Astrocyte (in vitro differentiated cells and primary cell): Measurements from ENCODE around the gene AMH.

ENCODE experiments used
- EZH2 ChIP-seq: IDR thresholded peaks from 2 replicates; pipeline ENCODE4 v1.6.1; 2012; ENCODE audit warnings: mild to moderate bottlenecking, low read length, inconsistent platforms; ENCODE audit not compliant: insufficient read depth
- TF ChIP-seq, protein P1 (sequence below): IDR thresholded peaks from 2 replicates; pipeline ENCODE4 v1.5.1; 2011; ENCODE audit warnings: low read depth, mild to moderate bottlenecking, inconsistent platforms, low read length, moderate library complexity; ENCODE audit not compliant: insufficient read depth

DNA sequence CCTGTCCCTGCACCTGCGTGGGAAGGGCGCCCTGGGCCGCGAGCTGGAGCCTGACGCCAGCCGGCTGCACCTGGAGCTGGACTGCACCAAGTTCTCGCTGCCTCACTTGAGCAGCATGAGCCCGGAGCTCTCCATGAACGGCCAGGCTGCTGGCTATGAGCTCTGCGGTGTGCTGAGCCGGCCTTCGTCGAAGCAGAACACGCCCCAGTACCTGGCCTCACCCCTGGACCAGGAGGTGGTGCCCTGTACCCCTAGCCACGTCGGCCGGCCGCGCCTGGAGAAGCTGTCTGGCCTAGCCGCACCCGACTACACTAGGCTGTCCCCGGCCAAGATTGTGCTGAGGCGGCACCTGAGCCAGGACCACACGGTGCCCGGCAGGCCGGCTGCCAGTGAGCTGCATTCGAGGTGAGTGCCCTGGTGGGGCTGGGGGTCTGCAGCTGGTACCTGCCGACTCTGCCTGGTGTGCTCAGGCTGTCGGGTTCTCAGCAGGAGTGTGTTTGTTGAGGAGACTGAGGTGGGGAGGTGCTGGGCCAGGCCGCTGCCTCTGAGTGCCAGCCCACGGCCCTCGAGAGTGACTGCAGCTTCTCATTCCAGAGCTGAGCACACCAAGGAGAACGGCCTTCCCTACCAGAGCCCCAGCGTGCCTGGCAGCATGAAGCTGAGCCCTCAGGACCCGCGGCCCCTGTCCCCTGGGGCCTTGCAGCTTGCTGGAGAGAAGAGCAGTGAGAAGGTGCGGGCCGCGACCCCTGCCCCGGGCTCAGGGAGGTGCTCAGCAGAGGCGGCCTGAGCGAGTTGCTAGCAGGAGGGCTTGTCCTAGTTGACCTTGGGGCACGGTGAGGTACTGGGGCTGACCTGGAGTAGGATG lies 32.5 kb upstream of the AMH start:
- TF ChIP-seq, protein P1, sequence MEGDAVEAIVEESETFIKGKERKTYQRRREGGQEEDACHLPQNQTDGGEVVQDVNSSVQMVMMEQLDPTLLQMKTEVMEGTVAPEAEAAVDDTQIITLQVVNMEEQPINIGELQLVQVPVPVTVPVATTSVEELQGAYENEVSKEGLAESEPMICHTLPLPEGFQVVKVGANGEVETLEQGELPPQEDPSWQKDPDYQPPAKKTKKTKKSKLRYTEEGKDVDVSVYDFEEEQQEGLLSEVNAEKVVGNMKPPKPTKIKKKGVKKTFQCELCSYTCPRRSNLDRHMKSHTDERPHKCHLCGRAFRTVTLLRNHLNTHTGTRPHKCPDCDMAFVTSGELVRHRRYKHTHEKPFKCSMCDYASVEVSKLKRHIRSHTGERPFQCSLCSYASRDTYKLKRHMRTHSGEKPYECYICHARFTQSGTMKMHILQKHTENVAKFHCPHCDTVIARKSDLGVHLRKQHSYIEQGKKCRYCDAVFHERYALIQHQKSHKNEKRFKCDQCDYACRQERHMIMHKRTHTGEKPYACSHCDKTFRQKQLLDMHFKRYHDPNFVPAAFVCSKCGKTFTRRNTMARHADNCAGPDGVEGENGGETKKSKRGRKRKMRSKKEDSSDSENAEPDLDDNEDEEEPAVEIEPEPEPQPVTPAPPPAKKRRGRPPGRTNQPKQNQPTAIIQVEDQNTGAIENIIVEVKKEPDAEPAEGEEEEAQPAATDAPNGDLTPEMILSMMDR = no peak
- no peak for TF ChIP-seq EZH2
